Measurements from ENCODE around the gene IL2RA.

The IL2RA gene

DNA sequence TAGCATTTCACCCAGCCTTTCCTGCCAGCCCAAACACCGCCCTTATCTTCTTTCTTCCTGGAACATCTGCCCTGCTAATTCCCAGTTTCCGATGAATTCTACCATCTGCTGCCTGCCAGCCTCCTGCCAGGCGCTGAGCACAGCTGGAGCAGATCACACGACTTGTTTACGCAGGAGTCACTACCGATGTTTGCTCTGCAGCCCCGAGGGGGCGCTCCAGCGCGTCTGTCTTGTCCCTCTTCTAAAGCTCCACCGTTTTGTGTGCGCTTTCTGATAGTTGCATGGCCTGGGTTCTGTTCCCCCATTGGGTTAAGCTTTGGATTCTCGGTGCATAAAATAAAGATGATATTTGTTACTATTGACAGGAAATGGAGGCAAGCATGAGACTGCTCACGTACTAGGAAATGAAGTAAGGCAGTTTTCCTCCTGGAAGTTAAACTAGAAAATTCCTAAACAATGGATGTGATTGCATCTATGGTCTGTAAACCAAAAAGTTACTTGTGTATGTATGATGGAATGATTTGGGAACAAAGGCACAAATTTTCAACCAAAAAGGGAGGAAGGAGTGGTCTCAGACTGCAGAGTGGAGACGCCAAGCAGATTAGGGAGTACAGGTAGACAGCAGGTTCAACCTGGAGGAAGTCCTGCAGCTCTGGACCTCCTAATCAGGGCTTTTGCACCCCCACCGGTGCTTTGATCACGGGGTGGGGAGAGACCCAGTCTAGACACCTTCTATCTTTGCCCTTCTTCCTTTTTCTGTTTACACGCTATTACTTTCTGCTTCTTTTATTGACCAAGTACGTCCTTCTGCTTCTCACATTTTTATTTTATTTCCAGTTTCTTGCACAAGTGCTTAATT, 24.4 kb upstream of the IL2RA start:
- ChIA-PET POLR2A (interaction anchor here (0.5 to 1.7 kb wide), 3 partner anchors 28 to 116 kb away, joined by 3 to 7 read pairs (median 3); partner anchors contain the start of gene PFKFB3), CTCF (interaction anchor here (0.7 to 3.6 kb wide), 69 partner anchors 9 to 644 kb away, joined by 3 to 133 read pairs (median 4); partner anchors contain the start of genes ANKRD16, FBH1, GDI2 and IL15RA)
- DNase-seq (ENCODE audit: extremely low spot score), result peak; percentile 81

GRCh38 chr10:6083523-6084475, 21.6 kb upstream of the IL2RA start:
- DNase-seq (ENCODE audit: extremely low spot score), result no peak
- ChIA-PET CTCF (interaction anchor here (1.2 to 3.7 kb wide), 7 partner anchors 9 to 318 kb away, joined by 3 to 21 read pairs (median 7); no protein-coding TSS in a partner anchor), POLR2A (no interaction called here)
- no peak for TF ChIP-seq CTCF (IDR thresholded peaks at IDR 0.05; ENCODE audit: control extremely low read depth, extremely low read depth, low read depth, missing control alignments)

More for the DNA sequence above, 24.4 kb upstream of the IL2RA start:
- TF ChIP-seq CTCF (IDR thresholded peaks at IDR 0.05; ENCODE audit: control extremely low read depth, extremely low read depth, low read depth, missing control alignments), result peak; percentile 85

- no peak for TF ChIP-seq CTCF (IDR thresholded peaks at IDR 0.05; ENCODE audit: control extremely low read depth, extremely low read depth, low read depth, missing control alignments)
Measured at GRCh38 chr10:6082496-6083395, 20.6 kb upstream of the IL2RA start.

GRCh38 chr10:6080417-6080973, 18.3 kb upstream of the IL2RA start:
- DNase-seq (ENCODE audit: extremely low spot score), result no peak
- ChIA-PET POLR2A (no interaction called here), CTCF (interaction anchor here (1.0 to 1.5 kb wide), 4 partner anchors 11 to 122 kb away, joined by 3 to 4 read pairs (median 4); partner anchors contain the start of gene PFKFB3)
- TF ChIP-seq CTCF (IDR thresholded peaks at IDR 0.05; ENCODE audit: control extremely low read depth, extremely low read depth, low read depth, missing control alignments), result no peak

More at GRCh38 chr10:6082496-6083395, 20.6 kb upstream of the IL2RA start:
- ChIA-PET CTCF (interaction anchor here (1.3 to 3.7 kb wide), 5 partner anchors 8 to 69 kb away, joined by 3 to 18 read pairs (median 4); no protein-coding TSS in a partner anchor), POLR2A (no interaction called here)
- DNase-seq (ENCODE audit: extremely low spot score), result no peak

- ChIA-PET CTCF (interaction anchor here (0.7 to 1.4 kb wide), 3 partner anchors 9 to 323 kb away, joined by 3 to 4 read pairs (median 4); no protein-coding TSS in a partner anchor), POLR2A (no interaction called here)
- DNase-seq (ENCODE audit: extremely low spot score), result no peak
- no peak for TF ChIP-seq CTCF (IDR thresholded peaks at IDR 0.05; ENCODE audit: control extremely low read depth, extremely low read depth, low read depth, missing control alignments)
Measured at GRCh38 chr10:6079044-6079443, 16.9 kb upstream of the IL2RA start.
